HG03520 (cell line): ENCODE measurements around the gene CYP39A1.

Experiments
- ATAC-seq: cut with Tn5 transposase; IDR thresholded peaks from one replicate; pipeline ENCODE4 v1.9.1; 2021; ENCODE audit warnings: mild to moderate bottlenecking, moderate library complexity; ENCODE audit not compliant: unreplicated experiment

CYP39A1 gene

GRCh38 chr6:46652603-46653438 is at the start of gene CYP39A1, which contains the start of gene SLC25A27:
CYP39A1 (minus strand) TSS chr6:46652818; CDS start chr6:46652582, 236 bp downstream.
SLC25A27 (plus strand) TSS chr6:46652975; CDS start chr6:46653193, 218 bp downstream.
- ATAC-seq = peak; percentile 100

GRCh38 chr6:46699970-46700369 is 47.4 kb upstream of the CYP39A1 start:
- no peak for ATAC-seq

- ATAC-seq = no peak
Observed at GRCh38 chr6:46690911-46691451, 38.4 kb upstream of the CYP39A1 start.

- ATAC-seq = no peak
Observed at GRCh38 chr6:46690141-46690755, 37.6 kb upstream of the CYP39A1 start.

GRCh38 chr6:46689657-46690056 is 37.0 kb upstream of the CYP39A1 start:
- ATAC-seq = no peak

- ATAC-seq = no peak
Observed at GRCh38 chr6:46688966-46689335, 36.3 kb upstream of the CYP39A1 start.

GRCh38 chr6:46688117-46688965 is 35.7 kb upstream of the CYP39A1 start:
- ATAC-seq = no peak

GRCh38 chr6:46687619-46688097 is 35.0 kb upstream of the CYP39A1 start, which contains the start of gene TDRD6:
TDRD6 (plus strand) TSS chr6:46687885; CDS start chr6:46688129, 244 bp downstream.
- no peak for ATAC-seq

- ATAC-seq = no peak
Observed at GRCh38 chr6:46684771-46685170, 32.2 kb upstream of the CYP39A1 start.

- ATAC-seq = no peak
Observed at GRCh38 chr6:46677314-46677654, 24.7 kb upstream of the CYP39A1 start.

GRCh38 chr6:46676604-46677313 is 24.1 kb upstream of the CYP39A1 start:
- ATAC-seq = no peak

GRCh38 chr6:46674410-46674809 is 21.8 kb upstream of the CYP39A1 start:
- no peak for ATAC-seq

GRCh38 chr6:46667377-46667776 is 14.8 kb upstream of the CYP39A1 start:
- ATAC-seq = no peak

GRCh38 chr6:46661483-46661882 is 8.9 kb upstream of the CYP39A1 start:
- no peak for ATAC-seq

- ATAC-seq = no peak
Observed at GRCh38 chr6:46657642-46658041, 5.0 kb upstream of the CYP39A1 start.

- no peak for ATAC-seq
Observed at GRCh38 chr6:46655803-46656202, 3.2 kb upstream of the CYP39A1 start.

GRCh38 chr6:46653439-46654195 is 999 bp upstream of the CYP39A1 start:
- ATAC-seq = no peak

- no peak for ATAC-seq
Observed at GRCh38 chr6:46652232-46652602, 401 bp downstream of the CYP39A1 start.

- no peak for ATAC-seq
Observed at GRCh38 chr6:46651816-46652215, 802 bp downstream of the CYP39A1 start.

GRCh38 chr6:46651006-46651405 is 1.6 kb downstream of the CYP39A1 start:
- no peak for ATAC-seq
